HG03565 (cell line): ENCODE measurements around the gene MYO3B.
"Not testable (repeated sequence)": the region's sequence is repeated elsewhere in the genome, so short reads cannot be mapped to it uniquely, and the experiment has no call there.

Experiments used
- ATAC-seq: cut with Tn5 transposase; IDR thresholded peaks from one replicate; pipeline ENCODE4 v1.9.1; 2021; ENCODE audit warnings: mild to moderate bottlenecking, moderate library complexity; ENCODE audit not compliant: unreplicated experiment

MYO3B gene

GRCh38 chr2:170456914-170457313 lies 279.0 kb downstream of the MYO3B start:
- no peak for ATAC-seq

- ATAC-seq = no peak
These were observed 279.8 kb downstream of the MYO3B start for GRCh38 chr2:170457742-170458141.

GRCh38 chr2:170461889-170462288 lies 283.9 kb downstream of the MYO3B start:
- no peak for ATAC-seq

- ATAC-seq = no peak
These were observed 284.7 kb downstream of the MYO3B start for GRCh38 chr2:170462433-170463205.

GRCh38 chr2:170463206-170463537 lies 285.2 kb downstream of the MYO3B start:
- ATAC-seq = no peak

- no peak for ATAC-seq
These were observed 286.3 kb downstream of the MYO3B start for GRCh38 chr2:170464268-170464667.

- no peak for ATAC-seq
These were observed 287.3 kb downstream of the MYO3B start for GRCh38 chr2:170465241-170465640.

DNA sequence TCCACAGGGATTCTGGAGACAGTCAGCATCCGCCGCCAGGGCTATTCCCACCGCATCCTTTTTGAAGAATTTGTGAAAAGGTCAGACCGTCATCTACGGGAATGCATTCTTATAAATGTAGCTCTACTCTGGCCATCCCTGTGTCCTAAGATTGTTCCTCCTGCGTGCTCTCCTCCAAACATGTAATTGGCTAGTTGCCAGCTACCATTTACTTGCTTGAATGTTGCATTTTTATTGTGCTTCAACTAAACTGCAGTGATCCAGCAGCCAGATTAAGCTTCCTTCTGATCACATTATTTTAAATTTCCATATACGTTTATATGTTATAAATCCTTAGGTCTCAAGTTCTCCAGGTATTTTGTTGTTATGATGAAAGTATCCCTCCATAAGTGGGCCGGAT lies 288.7 kb downstream of the MYO3B start:
- no peak for ATAC-seq

- ATAC-seq = no peak
These were observed 289.8 kb downstream of the MYO3B start for GRCh38 chr2:170467568-170468422.

GRCh38 chr2:170468557-170468956 lies 290.6 kb downstream of the MYO3B start:
- no peak for ATAC-seq

GRCh38 chr2:170472498-170472897 lies 294.6 kb downstream of the MYO3B start:
- ATAC-seq = not testable (repeated sequence)

- no peak for ATAC-seq
These were observed 297.9 kb downstream of the MYO3B start for GRCh38 chr2:170475878-170476277.

DNA sequence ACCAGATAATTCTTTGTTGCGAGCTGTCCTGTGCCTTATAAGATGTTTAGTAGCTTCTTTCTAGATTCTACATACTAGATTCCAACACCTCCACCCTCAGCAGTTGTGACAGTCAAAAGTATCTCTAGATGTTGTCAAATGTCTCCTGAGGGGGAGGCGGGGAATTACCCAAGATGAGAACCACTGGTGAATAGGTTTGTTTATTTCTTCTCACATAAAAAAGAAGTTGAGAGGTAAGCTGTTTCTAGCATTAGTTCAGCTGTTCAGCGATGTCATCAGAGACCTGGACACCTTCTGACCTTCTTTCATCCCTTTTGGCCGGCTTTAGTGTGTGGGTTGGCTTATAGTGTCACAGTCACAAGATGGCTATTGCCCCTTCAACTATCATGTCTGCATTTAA lies 299.7 kb downstream of the MYO3B start:
- no peak for ATAC-seq

GRCh38 chr2:170481201-170481600 lies 303.3 kb downstream of the MYO3B start:
- ATAC-seq = no peak

GRCh38 chr2:170484552-170484951 lies 306.6 kb downstream of the MYO3B start:
- no peak for ATAC-seq

DNA sequence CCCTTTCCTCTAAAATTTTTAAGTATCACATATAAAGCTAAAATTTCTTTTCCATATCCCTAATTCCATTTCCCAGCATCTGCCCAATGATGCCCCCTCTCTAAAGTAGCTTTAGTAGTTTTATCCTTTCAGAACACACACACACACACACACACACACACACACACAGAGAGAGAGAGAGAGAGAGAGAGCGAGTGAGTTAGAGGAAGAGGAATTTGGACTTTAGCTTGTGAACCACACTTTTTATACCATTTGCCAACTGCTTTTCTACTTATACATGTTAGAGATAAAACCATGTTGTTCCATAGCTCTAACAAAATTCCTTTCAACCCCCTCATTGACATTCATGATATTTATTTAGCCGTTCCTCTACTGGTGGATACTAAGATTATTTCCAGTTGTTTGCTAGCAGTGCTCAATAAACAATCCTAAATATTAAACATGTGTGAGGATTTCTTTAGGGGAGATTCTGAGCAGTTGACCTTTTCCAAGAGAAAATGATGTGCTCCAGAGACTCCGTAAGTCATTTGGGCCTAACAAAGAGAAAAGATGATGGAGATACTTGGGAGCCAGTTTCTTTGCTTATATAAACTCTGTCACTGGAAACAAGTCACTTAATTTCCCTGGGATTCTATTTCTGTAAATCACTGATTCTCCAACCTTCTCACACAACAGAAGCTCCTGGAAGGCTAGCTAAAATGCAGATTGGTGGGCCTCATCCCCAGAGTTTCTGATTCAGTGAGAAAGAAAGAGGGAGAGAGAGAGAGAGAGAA lies 307.5 kb downstream of the MYO3B start:
- ATAC-seq = no peak

DNA sequence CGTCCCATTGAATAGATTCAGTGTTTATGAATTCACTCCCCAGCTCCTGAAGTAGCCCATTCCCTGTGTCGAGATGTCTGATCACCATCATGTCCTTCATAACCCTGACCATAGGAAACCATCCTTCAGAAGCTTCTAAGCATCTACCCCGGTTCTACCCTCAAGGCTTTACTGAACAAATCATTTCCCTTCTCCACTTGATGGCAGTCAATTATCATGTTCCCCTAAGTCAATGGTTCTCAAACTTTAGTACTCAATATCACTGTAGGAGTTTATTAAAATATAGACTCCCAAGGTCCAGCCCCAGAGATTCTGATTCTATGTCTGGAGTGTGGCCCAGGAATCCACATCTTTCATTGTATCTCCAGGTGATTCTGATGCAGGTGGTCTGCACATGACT lies 308.8 kb downstream of the MYO3B start:
- no peak for ATAC-seq

- ATAC-seq = no peak
These were observed 310.9 kb downstream of the MYO3B start for GRCh38 chr2:170488807-170489206.

DNA sequence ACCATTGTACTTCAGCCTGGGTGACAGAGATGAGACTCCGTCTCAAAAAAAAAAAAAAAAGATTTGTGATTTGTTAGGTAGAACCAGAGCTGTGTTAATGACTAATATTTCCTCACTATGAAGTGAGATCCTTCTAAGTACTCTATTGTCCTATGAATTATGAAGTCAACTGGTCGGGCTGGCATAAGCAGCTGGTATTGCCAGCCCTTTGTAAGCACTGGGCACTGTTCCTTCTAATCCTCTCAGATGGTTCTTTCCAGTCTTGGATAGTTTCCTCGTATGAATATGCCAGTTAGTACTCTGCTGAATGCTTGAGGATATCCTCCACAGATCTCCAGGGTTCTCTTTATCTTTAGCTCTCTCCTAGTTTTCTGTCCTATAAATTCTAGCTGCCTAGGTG lies 314.1 kb downstream of the MYO3B start:
- ATAC-seq = no peak

GRCh38 chr2:170493426-170494097 lies 315.6 kb downstream of the MYO3B start:
- no peak for ATAC-seq

DNA sequence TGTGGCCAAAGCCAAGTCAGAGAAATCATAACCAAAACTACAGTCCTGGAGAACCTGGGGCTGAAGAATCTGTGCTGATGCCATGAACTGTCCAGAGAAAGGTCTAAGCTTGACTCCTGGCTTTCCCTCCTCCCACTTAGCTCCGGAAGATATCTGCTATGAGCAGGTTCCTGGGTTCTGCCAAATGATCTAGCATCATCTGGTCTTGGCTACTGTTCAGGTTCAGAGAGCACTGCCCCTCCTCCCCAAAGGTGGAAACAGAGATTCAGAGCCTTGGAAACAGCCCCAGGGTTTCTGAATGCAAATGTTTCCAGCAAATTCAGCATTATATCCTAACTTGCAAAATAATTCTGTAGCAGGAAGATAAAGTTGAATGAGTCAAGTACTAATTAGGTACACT lies 317.9 kb downstream of the MYO3B start:
- ATAC-seq = no peak
